ENCODE data around the gene HAL. TPM values are rescaled to one million over a fixed set of nuclear protein-coding genes. Genes with fewer than 3 reads are reported as not detected.

HAL gene
- total RNA-seq, 2 experiments from 2014 or later = 0.25 TPM

- POLR2A ChIA-PET = interaction anchor here (1.2 kb wide), 1 partner anchor 16 kb away, joined by 4 read pairs; the partner anchor contains the start of gene AMDHD1
- intact Hi-C loops (cut with micrococcal nuclease) = no loop called here
- H3K36me3 Mint-ChIP-seq (ENCODE audit: low read depth) = no peaks in the 10 kb centered on the region
- DNase-seq = no peak
- CTCF ChIA-PET = interaction anchor here (1.4 to 3.8 kb wide), 4 partner anchors 15 to 43 kb away, joined by 5 to 23 read pairs (median 10); partner anchors contain the start of genes AMDHD1 and CCDC38
- no peak overlapping the region for H3K4me3 Mint-ChIP-seq
- no peak overlapping the region for H3K27ac Mint-ChIP-seq
- no peaks in the 10 kb centered on the region for H3K9me3 Mint-ChIP-seq
- H3K4me1 Mint-ChIP-seq (ENCODE audit: low read depth) = no peaks in the 10 kb centered on the region
- no peaks in the 10 kb centered on the region for H3K27me3 Mint-ChIP-seq
- ATAC-seq = no peak
- no peak for TF ChIP-seq CTCF (IDR thresholded peaks at IDR 0.05)
These were observed 37.0 kb downstream of the HAL start for GRCh38 chr12:95959107-95959506.

- ChIA-PET POLR2A (interaction anchor here (0.7 kb wide), 1 partner anchor 38 kb away, joined by 3 read pairs; no protein-coding TSS in a partner anchor), CTCF (no interaction called here)
- no peak for DNase-seq
- Mint-ChIP-seq H3K27ac (no peak overlapping the region), H3K9me3 (no peaks in the 10 kb centered on the region), H3K4me3 (no peak overlapping the region), H3K36me3 (ENCODE audit: low read depth) (no peaks in the 10 kb centered on the region), H3K27me3 (peaks cover under 1% of the 10 kb centered on the region), H3K4me1 (ENCODE audit: low read depth) (no peaks in the 10 kb centered on the region)
- no peak for TF ChIP-seq CTCF (IDR thresholded peaks at IDR 0.05)
- no peak for ATAC-seq
- intact Hi-C loops (cut with micrococcal nuclease) = no loop called here
These were observed 39.5 kb downstream of the HAL start for GRCh38 chr12:95956557-95957145.

- Mint-ChIP-seq H3K4me1 (ENCODE audit: low read depth) (no peaks in the 10 kb centered on the region), H3K27ac (no peak overlapping the region), H3K27me3 (peaks cover 3% of the 10 kb centered on the region), H3K9me3 (no peaks in the 10 kb centered on the region), H3K36me3 (ENCODE audit: low read depth) (no peaks in the 10 kb centered on the region), H3K4me3 (no peak overlapping the region)
- ATAC-seq = no peak
- CTCF ChIA-PET = interaction anchor here (0.7 to 4.6 kb wide), 5 partner anchors 13 to 540 kb away, joined by 3 to 27 read pairs (median 5); partner anchors contain the start of genes AMDHD1 and CCDC38
- intact Hi-C loops (cut with micrococcal nuclease) = no loop called here
- DNase-seq = no peak
- POLR2A ChIA-PET = interaction anchor here (0.7 kb wide), 1 partner anchor 37 kb away, joined by 3 read pairs; no protein-coding TSS in a partner anchor
- no peak for TF ChIP-seq CTCF (IDR thresholded peaks at IDR 0.05)
These were observed 40.5 kb downstream of the HAL start for GRCh38 chr12:95955549-95956159.

GRCh38 chr12:95953000-95953399 lies 43.1 kb downstream of the HAL start:
- ATAC-seq = no peak
- DNase-seq = no peak
- H3K27me3 Mint-ChIP-seq = peaks cover 5% of the 10 kb centered on the region
- CTCF ChIA-PET = interaction anchor here (2.2 to 4.6 kb wide), 3 partner anchors 10 to 45 kb away, joined by 9 to 27 read pairs (median 13); partner anchors contain the start of genes AMDHD1 and CCDC38
- no peak overlapping the region for H3K27ac Mint-ChIP-seq
- no peaks in the 10 kb centered on the region for H3K4me1 Mint-ChIP-seq (ENCODE audit: low read depth)
- no peaks in the 10 kb centered on the region for H3K9me3 Mint-ChIP-seq
- POLR2A ChIA-PET = interaction anchor here (2.7 kb wide), 1 partner anchor 10 kb away, joined by 16 read pairs; the partner anchor contains the start of genes AMDHD1 and CCDC38
- H3K4me3 Mint-ChIP-seq = no peak overlapping the region
- TF ChIP-seq CTCF (IDR thresholded peaks at IDR 0.05) = no peak
- H3K36me3 Mint-ChIP-seq (ENCODE audit: low read depth) = no peaks in the 10 kb centered on the region
- intact Hi-C loops (cut with micrococcal nuclease) = no loop called here

- intact Hi-C loops (cut with micrococcal nuclease) = no loop called here
- POLR2A ChIA-PET = interaction anchor here (0.6 kb wide), 1 partner anchor 38 kb away, joined by 3 read pairs; no protein-coding TSS in a partner anchor
These were observed 44.6 kb downstream of the HAL start for GRCh38 chr12:95951515-95951914.

More at GRCh38 chr12:95951515-95951914, 44.6 kb downstream of the HAL start:
- Mint-ChIP-seq H3K9me3 (no peaks in the 10 kb centered on the region), H3K36me3 (ENCODE audit: low read depth) (no peaks in the 10 kb centered on the region), H3K4me1 (ENCODE audit: low read depth) (no peaks in the 10 kb centered on the region), H3K27ac (no peak overlapping the region), H3K4me3 (no peak overlapping the region), H3K27me3 (peaks cover 5% of the 10 kb centered on the region)
- DNase-seq (no peak), ATAC-seq (no peak)
- CTCF ChIA-PET = interaction anchor here (2.3 to 4.6 kb wide), 3 partner anchors 8 to 47 kb away, joined by 7 to 27 read pairs (median 13); partner anchors contain the start of genes AMDHD1 and CCDC38
- TF ChIP-seq CTCF (IDR thresholded peaks at IDR 0.05) = no peak

All from activated CD8-positive, alpha-beta T cell treated with anti-CD3 and anti-CD28 coated beads for 36 hours (primary cell).